ENCODE results near the gene ERBB4.

Gene ERBB4

DNA sequence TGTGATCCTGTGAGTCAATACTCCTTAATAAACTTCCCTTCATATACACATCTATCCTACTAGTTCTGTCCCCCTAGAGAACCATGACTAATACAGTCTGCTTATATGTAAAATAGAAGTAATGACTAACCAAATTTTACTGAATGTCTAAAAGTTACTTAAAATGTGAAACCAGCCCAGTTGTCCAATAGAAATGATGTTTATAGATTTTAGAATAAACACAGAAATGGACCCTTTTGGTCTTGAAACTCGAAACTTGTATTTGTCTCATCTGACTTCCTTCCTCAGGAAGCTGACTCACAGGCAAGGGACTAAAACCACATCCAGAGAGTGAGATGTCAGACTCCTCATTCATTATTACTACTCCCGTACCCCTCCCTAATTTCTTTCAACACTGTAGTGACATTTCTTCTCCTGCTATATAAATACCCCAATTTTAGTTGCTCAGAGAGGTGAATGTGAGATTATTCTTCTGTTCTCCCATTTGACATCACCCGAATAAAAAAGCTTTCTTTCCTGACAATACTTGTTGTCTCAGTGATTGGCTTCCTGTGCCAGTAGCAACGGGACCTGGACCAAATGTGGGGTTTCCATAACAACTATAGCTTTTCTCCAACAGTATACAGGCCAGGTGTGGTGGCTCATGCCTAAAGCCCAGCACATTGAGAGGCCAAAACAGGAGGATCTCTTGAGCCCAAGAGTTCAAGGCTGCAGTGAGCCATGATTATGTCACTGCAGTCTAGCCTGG, 486.0 kb downstream of the ERBB4 start:
- Histone ChIP-seq H3K36me3 (ENCODE audit: control insufficient read depth, insufficient read depth, low read length) (no peaks in the 10 kb centered on the region), H3K4me3 (ENCODE audit: low read length) (no peak overlapping the region), H3K4me1 (ENCODE audit: control insufficient read depth, insufficient read depth, low read length) (no peaks in the 10 kb centered on the region), H3K9ac (ENCODE audit: low read length) (no peak overlapping the region), H3K9me3 (ENCODE audit: control insufficient read depth, low read length) (no peaks in the 10 kb centered on the region), H3K27me3 (ENCODE audit: control insufficient read depth, insufficient read depth, low read length) (no peaks in the 10 kb centered on the region)

DNA sequence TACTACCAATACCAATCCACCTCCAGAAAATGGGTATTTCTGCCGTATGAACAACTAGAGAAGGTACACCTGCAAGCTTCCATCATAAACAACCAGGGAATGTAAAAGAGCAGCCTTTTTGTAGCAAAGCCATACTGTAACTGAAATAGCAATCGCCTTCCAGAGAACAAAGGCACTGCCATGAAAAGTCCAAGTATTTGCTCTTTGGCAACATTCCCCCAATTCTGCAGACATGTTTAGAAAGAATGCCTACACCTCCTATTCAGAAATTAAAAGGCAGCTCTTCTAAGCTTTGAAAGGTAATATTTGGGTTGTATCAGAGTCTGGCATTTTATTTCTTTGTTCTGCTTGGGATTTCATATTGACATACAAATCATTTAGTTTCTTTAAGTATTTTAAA, 487.7 kb downstream of the ERBB4 start:
- no peaks in the 10 kb centered on the region for H3K4me1 ChIP-seq (ENCODE audit: control insufficient read depth, insufficient read depth, low read length)
- H3K27me3 ChIP-seq (ENCODE audit: control insufficient read depth, insufficient read depth, low read length), result no peaks in the 10 kb centered on the region
- H3K4me3 ChIP-seq (ENCODE audit: low read length), result no peak overlapping the region
- no peak overlapping the region for H3K9ac ChIP-seq (ENCODE audit: low read length)
- no peaks in the 10 kb centered on the region for H3K36me3 ChIP-seq (ENCODE audit: control insufficient read depth, insufficient read depth, low read length)
- H3K9me3 ChIP-seq (ENCODE audit: control insufficient read depth, low read length), result no peaks in the 10 kb centered on the region

DNA sequence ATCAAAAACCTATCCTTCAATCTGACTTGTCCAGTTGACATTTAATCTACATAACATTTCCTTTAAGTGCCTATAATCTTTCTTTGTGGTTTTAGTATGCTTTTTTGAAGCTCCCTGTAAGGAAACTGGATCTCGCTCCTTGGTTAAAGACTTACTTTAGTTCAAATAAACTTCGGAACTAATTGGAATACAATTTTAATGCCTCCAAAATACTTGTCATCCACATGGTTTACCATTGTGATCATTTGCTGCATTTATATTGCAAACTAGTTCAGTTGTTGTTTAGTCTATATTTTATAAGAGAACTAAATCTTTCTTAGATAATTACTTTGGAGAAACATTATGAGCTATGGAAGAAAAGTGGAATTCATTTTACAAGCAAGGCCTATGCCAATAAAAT, 496.0 kb downstream of the ERBB4 start:
- H3K27me3 ChIP-seq (ENCODE audit: control insufficient read depth, insufficient read depth, low read length), result no peaks in the 10 kb centered on the region
- no peak overlapping the region for H3K4me3 ChIP-seq (ENCODE audit: low read length)
- H3K36me3 ChIP-seq (ENCODE audit: control insufficient read depth, insufficient read depth, low read length), result no peaks in the 10 kb centered on the region
- no peaks in the 10 kb centered on the region for H3K4me1 ChIP-seq (ENCODE audit: control insufficient read depth, insufficient read depth, low read length)
- no peaks in the 10 kb centered on the region for H3K9me3 ChIP-seq (ENCODE audit: control insufficient read depth, low read length)
- no peak overlapping the region for H3K9ac ChIP-seq (ENCODE audit: low read length)

DNA sequence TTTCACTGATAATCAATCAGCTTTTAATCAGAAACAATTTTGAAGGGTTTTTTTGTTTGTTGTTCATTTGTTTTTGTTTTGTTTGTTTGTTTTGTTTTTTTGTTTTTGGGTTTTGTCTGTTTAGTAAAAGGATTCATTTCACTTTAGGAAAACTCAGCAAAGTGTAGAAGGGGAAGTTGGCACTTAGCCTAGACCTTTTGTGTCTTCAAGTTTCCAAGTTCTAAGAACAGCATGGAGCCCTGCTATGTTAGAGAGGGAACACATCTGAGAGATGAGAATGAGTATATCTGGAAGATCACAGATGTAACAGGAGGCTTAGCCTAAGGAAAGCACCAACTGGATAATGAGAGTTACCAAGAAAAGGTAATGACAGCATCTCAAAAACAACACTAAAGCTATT, 501.5 kb downstream of the ERBB4 start:
- Histone ChIP-seq H3K4me1 (ENCODE audit: control insufficient read depth, insufficient read depth, low read length) (no peaks in the 10 kb centered on the region), H3K9ac (ENCODE audit: low read length) (no peak overlapping the region), H3K9me3 (ENCODE audit: control insufficient read depth, low read length) (no peaks in the 10 kb centered on the region), H3K36me3 (ENCODE audit: control insufficient read depth, insufficient read depth, low read length) (no peaks in the 10 kb centered on the region), H3K27me3 (ENCODE audit: control insufficient read depth, insufficient read depth, low read length) (no peaks in the 10 kb centered on the region), H3K4me3 (ENCODE audit: low read length) (no peak overlapping the region)

DNA sequence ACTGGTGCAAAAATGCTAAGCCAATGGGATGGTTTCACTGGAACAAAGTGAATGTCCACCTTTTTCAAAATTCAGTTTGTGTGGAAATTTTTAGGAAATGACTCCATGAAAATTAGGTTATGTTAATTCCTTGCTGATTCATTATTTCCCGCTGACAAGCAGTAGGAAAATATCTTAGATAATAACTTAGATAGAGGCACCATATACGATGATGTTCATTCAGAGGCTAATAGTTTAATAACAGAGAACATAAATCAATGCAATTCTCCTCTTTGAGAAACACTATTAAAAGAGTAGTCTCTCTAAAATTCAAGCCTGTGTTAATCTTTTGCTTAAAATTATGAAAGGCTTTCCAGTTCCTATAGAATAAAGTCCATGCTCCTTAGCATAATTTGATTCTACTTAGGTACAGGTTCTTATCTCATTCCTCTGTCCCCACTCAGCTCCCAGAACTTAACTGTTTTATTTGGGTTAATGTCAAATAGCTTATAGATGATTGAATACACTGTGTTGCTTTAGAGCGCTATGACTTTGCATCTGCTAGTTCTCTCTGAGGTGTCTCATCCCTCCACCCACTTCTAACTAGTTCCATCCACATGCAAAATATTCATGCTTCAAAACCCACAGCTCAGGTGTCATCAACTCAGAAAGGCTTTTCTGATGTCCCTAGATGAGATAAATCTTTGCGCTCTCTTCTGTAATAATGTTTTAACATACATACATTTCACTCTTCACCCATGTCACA, 503.6 kb downstream of the ERBB4 start:
- Histone ChIP-seq H3K4me1 (ENCODE audit: control insufficient read depth, insufficient read depth, low read length) (no peaks in the 10 kb centered on the region), H3K9me3 (ENCODE audit: control insufficient read depth, low read length) (no peaks in the 10 kb centered on the region), H3K4me3 (ENCODE audit: low read length) (no peak overlapping the region), H3K9ac (ENCODE audit: low read length) (no peak overlapping the region), H3K27me3 (ENCODE audit: control insufficient read depth, insufficient read depth, low read length) (no peaks in the 10 kb centered on the region), H3K36me3 (ENCODE audit: control insufficient read depth, insufficient read depth, low read length) (no peaks in the 10 kb centered on the region)

DNA sequence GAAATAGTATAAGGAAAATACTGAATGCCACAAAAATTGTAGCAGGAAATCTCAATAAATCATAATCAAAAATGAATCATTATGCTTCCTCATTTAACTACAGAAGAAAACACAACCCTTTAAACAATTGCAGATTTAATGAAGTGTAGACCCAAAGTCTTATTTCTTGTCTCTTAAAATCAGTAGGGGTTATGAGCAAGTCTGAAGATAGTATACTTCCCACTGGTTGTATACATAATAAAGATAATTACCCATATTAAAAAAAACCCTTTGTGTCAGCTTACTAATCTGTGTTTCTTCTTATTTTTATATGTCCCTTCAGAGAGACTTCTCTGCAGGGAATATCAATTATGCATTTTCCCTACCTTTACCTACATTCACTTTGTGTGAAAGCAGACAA, 504.7 kb downstream of the ERBB4 start:
- Histone ChIP-seq H3K27me3 (ENCODE audit: control insufficient read depth, insufficient read depth, low read length) (no peaks in the 10 kb centered on the region), H3K4me3 (ENCODE audit: low read length) (no peak overlapping the region), H3K4me1 (ENCODE audit: control insufficient read depth, insufficient read depth, low read length) (no peaks in the 10 kb centered on the region), H3K9ac (ENCODE audit: low read length) (no peak overlapping the region), H3K36me3 (ENCODE audit: control insufficient read depth, insufficient read depth, low read length) (no peaks in the 10 kb centered on the region), H3K9me3 (ENCODE audit: control insufficient read depth, low read length) (no peaks in the 10 kb centered on the region)

DNA sequence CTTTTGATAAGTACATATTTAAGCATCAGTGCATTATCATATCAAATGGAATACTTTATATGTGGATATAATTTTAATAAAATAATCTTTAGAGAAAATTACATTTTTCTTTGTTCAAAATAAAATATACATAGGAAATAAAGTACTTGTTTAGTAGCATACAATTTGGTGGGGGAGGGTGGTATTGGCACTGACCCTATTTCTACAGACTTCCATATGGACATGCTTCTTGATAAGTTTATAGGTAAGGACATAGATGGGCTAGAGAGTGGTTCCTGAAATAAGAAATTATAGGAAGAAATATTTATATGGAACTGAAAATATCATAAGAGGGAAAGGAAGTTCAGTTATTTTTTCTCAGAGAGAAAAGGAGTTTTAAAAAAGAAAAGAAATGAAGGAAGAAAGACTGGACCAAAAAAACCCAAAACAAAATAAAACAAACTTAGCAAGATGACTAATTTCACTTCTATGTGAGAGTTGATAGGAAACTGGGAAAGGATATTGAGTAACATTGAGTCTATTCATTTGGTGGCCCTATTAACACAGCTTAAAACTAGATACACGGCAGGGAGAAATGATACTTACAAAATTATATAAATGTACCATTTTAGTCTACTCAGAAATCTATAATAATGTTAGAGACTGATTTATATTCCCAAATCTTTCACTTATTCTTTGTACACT, 505.9 kb downstream of the ERBB4 start:
- H3K9ac ChIP-seq (ENCODE audit: low read length), result no peak overlapping the region
- H3K4me3 ChIP-seq (ENCODE audit: low read length), result no peak overlapping the region
- no peaks in the 10 kb centered on the region for H3K36me3 ChIP-seq (ENCODE audit: control insufficient read depth, insufficient read depth, low read length)
- no peaks in the 10 kb centered on the region for H3K4me1 ChIP-seq (ENCODE audit: control insufficient read depth, insufficient read depth, low read length)
- H3K27me3 ChIP-seq (ENCODE audit: control insufficient read depth, insufficient read depth, low read length), result no peaks in the 10 kb centered on the region
- no peaks in the 10 kb centered on the region for H3K9me3 ChIP-seq (ENCODE audit: control insufficient read depth, low read length)

DNA sequence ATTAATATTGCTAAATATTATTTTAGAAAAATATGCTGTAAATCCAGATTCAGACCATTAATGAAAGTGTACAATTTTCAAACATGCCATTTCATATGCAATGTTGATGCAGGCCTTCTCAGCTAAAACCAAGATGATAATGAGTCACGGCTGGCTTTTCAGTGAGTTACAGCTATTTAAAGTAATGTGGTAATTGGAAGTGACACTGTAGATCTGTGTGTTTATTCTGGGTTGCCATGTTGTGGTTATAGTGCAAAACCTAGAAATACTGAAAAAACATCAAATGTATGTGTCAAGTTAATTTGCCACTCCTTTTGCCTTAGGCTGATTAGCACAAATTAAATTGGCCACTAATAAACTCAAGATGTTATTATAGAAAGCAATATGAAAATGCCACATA, 506.6 kb downstream of the ERBB4 start:
- Histone ChIP-seq H3K36me3 (ENCODE audit: control insufficient read depth, insufficient read depth, low read length) (no peaks in the 10 kb centered on the region), H3K4me1 (ENCODE audit: control insufficient read depth, insufficient read depth, low read length) (no peaks in the 10 kb centered on the region), H3K9ac (ENCODE audit: low read length) (no peak overlapping the region), H3K27me3 (ENCODE audit: control insufficient read depth, insufficient read depth, low read length) (no peaks in the 10 kb centered on the region), H3K4me3 (ENCODE audit: low read length) (no peak overlapping the region), H3K9me3 (ENCODE audit: control insufficient read depth, low read length) (no peaks in the 10 kb centered on the region)

DNA sequence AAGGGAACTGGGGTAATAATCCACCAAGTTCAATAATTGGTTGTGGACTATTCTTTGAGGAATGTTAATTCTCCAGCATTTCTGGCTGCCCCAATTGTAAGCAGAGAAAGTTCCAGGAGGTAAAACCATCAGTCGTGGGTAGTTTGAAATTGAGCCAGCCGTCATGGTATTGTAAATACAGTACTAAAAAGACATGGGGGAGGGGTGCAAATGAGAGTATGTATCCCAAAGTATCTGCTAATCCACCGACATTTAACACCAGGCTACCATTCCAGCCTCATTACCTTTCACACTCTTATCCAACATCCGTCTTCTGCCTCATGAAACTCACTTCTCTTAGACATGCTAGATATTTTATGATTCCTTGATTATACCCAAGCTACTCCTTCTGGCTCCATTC, 507.9 kb downstream of the ERBB4 start:
- Histone ChIP-seq H3K4me3 (ENCODE audit: low read length) (no peak overlapping the region), H3K4me1 (ENCODE audit: control insufficient read depth, insufficient read depth, low read length) (no peaks in the 10 kb centered on the region)

DNA sequence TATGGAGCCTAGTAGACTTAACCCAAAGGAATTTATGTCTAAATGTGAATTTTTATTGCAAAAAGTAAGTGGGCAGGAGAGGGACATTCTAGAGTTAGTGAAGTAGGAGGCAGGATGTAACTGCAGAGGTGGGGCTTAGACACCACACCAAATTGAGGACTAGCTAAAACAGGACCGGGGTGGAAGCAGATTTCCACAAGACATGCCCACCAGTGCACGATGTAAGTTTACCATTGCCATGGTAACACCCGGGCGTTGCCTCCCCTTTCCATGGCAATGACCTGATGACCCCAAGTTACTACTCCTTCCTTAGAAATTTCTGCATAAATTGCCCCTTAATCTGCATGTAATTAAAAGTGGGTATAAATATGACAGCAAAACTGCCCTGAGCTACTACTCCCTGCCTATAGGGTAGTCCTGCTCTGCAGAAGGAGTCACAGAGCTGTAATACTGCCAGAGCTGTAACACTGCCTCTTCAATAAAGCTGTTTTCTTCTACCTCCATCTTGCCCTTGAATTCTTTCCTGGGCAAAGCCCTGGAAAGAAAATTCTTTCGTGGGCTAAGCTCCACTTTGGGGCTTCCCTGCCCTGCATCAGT, 509.7 kb downstream of the ERBB4 start:
- Histone ChIP-seq H3K27me3 (ENCODE audit: control insufficient read depth, insufficient read depth, low read length) (no peaks in the 10 kb centered on the region), H3K4me3 (ENCODE audit: low read length) (no peak overlapping the region), H3K9ac (ENCODE audit: low read length) (no peak overlapping the region), H3K9me3 (ENCODE audit: control insufficient read depth, low read length) (no peaks in the 10 kb centered on the region), H3K36me3 (ENCODE audit: control insufficient read depth, insufficient read depth, low read length) (no peaks in the 10 kb centered on the region), H3K4me1 (ENCODE audit: control insufficient read depth, insufficient read depth, low read length) (no peaks in the 10 kb centered on the region)

More for the DNA sequence above, 507.9 kb downstream of the ERBB4 start:
- Histone ChIP-seq H3K9me3 (ENCODE audit: control insufficient read depth, low read length) (no peaks in the 10 kb centered on the region), H3K36me3 (ENCODE audit: control insufficient read depth, insufficient read depth, low read length) (no peaks in the 10 kb centered on the region), H3K9ac (ENCODE audit: low read length) (no peak overlapping the region), H3K27me3 (ENCODE audit: control insufficient read depth, insufficient read depth, low read length) (no peaks in the 10 kb centered on the region)

DNA sequence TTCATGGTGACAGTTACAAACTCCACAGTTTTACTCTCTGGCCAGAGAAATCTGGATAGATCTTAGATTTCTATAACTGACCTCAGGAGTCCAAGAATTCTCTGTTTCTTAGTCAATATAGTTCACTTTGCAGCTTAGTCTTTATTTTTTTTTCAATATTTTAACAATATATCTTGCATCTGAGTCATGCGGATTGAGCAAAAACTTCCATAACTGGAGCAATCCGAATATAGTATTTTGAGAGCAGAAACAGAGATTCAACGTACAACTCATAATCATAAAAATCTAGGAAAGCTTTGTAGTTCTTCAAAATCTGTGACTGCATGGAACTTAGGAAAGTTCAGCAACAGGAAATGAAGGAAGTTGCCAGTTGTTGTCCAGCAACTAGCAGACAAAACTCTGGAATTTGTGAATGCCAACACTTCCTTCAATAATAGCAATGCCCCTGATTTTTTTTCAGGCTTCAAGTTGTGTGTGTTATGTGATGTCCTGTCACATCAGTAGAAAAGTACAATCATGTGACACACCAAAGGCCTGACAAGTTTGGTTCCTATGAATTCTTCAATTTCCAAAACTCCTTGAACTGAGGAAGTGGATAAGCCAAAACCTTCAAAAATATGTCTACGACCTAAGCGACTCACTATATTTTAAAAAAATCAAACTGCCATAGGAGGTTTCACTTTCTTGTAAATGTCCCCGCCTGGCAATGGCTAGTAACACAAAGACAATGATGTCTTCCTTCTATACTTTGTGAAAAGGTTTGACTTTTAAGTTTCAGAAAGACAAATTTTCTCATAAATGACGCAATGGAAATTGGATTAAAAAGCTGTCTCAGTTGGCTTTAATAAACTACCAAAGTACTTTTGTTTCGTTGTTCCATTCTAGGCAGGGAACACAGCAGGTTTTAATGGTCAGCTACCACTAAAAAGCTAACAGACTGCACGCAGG, 510.6 kb downstream of the ERBB4 start:
- Histone ChIP-seq H3K36me3 (ENCODE audit: control insufficient read depth, insufficient read depth, low read length) (no peaks in the 10 kb centered on the region), H3K4me3 (ENCODE audit: low read length) (no peak overlapping the region), H3K9ac (ENCODE audit: low read length) (no peak overlapping the region), H3K27me3 (ENCODE audit: control insufficient read depth, insufficient read depth, low read length) (no peaks in the 10 kb centered on the region), H3K4me1 (ENCODE audit: control insufficient read depth, insufficient read depth, low read length) (no peaks in the 10 kb centered on the region), H3K9me3 (ENCODE audit: control insufficient read depth, low read length) (no peaks in the 10 kb centered on the region)
